Measurements from ENCODE around the gene NOP53.
"Not testable (repeated sequence)": the region's sequence is repeated elsewhere in the genome, so short reads cannot be mapped to it uniquely, and the experiment has no call there.

The NOP53 gene

GRCh38 chr19:47718415-47719046, 26.8 kb upstream of the NOP53 start:
- not testable (repeated sequence) for DNase-seq (ENCODE audit: low spot score)

GRCh38 chr19:47719047-47719859, 26.1 kb upstream of the NOP53 start:
- DNase-seq (ENCODE audit: low spot score): peak; percentile 71

GRCh38 chr19:47720669-47721422, 24.5 kb upstream of the NOP53 start:
- no peak for DNase-seq (ENCODE audit: low spot score)

- no peak for DNase-seq (ENCODE audit: low spot score)
Observed at GRCh38 chr19:47723581-47723940, 21.8 kb upstream of the NOP53 start.

GRCh38 chr19:47725759-47726401, 19.5 kb upstream of the NOP53 start:
- no peak for DNase-seq (ENCODE audit: low spot score)

GRCh38 chr19:47726467-47726866, 18.9 kb upstream of the NOP53 start:
- DNase-seq (ENCODE audit: low spot score): no peak

- DNase-seq (ENCODE audit: low spot score): not testable (repeated sequence)
Observed at GRCh38 chr19:47728295-47728694, 17.1 kb upstream of the NOP53 start.

- no peak for DNase-seq (ENCODE audit: low spot score)
Observed at GRCh38 chr19:47729468-47729798, 15.9 kb upstream of the NOP53 start.

- no peak for DNase-seq (ENCODE audit: low spot score)
Observed at GRCh38 chr19:47729799-47730520, 15.4 kb upstream of the NOP53 start.

- DNase-seq (ENCODE audit: low spot score): no peak
Observed at GRCh38 chr19:47730521-47730889, 14.8 kb upstream of the NOP53 start.

- DNase-seq (ENCODE audit: low spot score): no peak
Observed at GRCh38 chr19:47730910-47731309, 14.4 kb upstream of the NOP53 start.

GRCh38 chr19:47735131-47735530, 10.2 kb upstream of the NOP53 start:
- no peak for DNase-seq (ENCODE audit: low spot score)

- DNase-seq (ENCODE audit: low spot score): no peak
Observed at GRCh38 chr19:47740866-47741519, 4.4 kb upstream of the NOP53 start.

GRCh38 chr19:47741544-47742140, 3.7 kb upstream of the NOP53 start:
- no peak for DNase-seq (ENCODE audit: low spot score)

GRCh38 chr19:47742634-47743033, 2.7 kb upstream of the NOP53 start:
- DNase-seq (ENCODE audit: low spot score): no peak

- DNase-seq (ENCODE audit: low spot score): not testable (repeated sequence)
Observed at GRCh38 chr19:47746129-47746528, 783 bp downstream of the NOP53 start.

- DNase-seq (ENCODE audit: low spot score): no peak
Observed at GRCh38 chr19:47749326-47749725, 4.0 kb downstream of the NOP53 start.

- DNase-seq (ENCODE audit: low spot score): no peak
Observed at GRCh38 chr19:47750752-47751151, 5.4 kb downstream of the NOP53 start.

- DNase-seq (ENCODE audit: low spot score): no peak
Observed at GRCh38 chr19:47752440-47753211, 7.3 kb downstream of the NOP53 start.

Measured in Ammon's horn (tissue), 1 donor.